D721Med (cell line): ENCODE data around the gene KCNJ6.

Source experiments
- DNase-seq: peaks from one replicate; pipeline ENCODE4 v3.0.0; 2011; ENCODE audit warnings: low spot score; ENCODE audit not compliant: insufficient read length
- FAIRE-seq: peaks from 2 replicates; lab custom pipeline; 2011; peaks lifted over from hg19 to GRCh38; lab: Jason Lieb, UNC
- TF ChIP-seq, protein P1 (sequence below): IDR thresholded peaks from 2 replicates; pipeline ENCODE4 v1.5.1; 2012; ENCODE audit warnings: mild to moderate bottlenecking, control low read depth; ENCODE audit not compliant: insufficient read depth; ENCODE audit errors: missing control alignments

KCNJ6 gene

DNA sequence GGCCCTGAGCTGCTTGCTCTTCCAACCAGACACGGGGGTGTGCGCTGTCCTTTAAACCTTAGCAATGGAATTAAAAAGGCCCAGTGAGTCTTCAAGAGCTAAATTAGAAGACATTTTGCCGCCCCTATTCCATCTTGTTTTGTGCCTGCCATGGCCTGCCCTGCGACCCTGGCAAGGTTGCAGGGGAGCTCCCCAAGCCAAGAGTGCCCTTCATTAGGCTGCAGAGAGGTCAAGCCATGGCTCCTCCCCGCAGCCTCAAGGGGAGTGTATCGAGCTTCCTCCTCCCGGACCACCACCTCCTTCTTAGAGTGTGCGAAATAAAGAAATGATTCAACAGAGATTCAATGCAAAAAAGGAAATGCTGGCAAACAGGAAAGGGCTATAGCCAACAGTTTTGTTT lies 293.5 kb downstream of the KCNJ6 start:
- DNase-seq (no peak), FAIRE-seq (no peak)
- TF ChIP-seq, protein P1, sequence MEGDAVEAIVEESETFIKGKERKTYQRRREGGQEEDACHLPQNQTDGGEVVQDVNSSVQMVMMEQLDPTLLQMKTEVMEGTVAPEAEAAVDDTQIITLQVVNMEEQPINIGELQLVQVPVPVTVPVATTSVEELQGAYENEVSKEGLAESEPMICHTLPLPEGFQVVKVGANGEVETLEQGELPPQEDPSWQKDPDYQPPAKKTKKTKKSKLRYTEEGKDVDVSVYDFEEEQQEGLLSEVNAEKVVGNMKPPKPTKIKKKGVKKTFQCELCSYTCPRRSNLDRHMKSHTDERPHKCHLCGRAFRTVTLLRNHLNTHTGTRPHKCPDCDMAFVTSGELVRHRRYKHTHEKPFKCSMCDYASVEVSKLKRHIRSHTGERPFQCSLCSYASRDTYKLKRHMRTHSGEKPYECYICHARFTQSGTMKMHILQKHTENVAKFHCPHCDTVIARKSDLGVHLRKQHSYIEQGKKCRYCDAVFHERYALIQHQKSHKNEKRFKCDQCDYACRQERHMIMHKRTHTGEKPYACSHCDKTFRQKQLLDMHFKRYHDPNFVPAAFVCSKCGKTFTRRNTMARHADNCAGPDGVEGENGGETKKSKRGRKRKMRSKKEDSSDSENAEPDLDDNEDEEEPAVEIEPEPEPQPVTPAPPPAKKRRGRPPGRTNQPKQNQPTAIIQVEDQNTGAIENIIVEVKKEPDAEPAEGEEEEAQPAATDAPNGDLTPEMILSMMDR = no peak

- no peak for FAIRE-seq
- DNase-seq = no peak
- TF ChIP-seq, protein P1 = no peak
These were observed 295.9 kb downstream of the KCNJ6 start for GRCh38 chr21:37620401-37620800.

DNA sequence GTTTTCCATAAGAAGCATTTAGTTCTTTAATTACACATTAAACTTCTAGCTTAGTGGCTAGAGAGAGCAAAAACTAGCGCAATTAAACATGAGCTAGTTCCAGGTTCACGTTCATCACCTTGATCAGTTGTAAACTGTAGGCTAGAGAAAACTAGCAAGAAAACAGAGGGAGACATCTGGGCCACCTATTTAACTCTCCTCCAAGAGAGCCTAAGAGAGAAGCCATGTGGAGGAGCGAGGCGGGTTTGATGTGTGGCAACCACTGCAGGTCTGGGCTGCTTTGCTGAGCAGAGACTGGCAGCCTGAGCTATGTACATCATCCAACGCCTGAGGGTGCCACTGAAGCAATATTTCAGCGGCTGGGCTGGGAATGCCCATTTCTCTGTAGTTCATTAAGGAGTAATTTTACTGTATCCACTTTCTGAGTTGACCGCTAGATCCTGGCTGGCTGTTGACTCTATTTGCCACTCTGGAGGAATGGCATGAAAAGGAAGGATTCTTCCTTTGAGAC lies 296.7 kb downstream of the KCNJ6 start:
- FAIRE-seq (no peak), DNase-seq (no peak)
- TF ChIP-seq, protein P1 = no peak

- no peak for FAIRE-seq
- TF ChIP-seq, protein P1 = no peak
These were observed 298.2 kb downstream of the KCNJ6 start for GRCh38 chr21:37618081-37618480.

DNA sequence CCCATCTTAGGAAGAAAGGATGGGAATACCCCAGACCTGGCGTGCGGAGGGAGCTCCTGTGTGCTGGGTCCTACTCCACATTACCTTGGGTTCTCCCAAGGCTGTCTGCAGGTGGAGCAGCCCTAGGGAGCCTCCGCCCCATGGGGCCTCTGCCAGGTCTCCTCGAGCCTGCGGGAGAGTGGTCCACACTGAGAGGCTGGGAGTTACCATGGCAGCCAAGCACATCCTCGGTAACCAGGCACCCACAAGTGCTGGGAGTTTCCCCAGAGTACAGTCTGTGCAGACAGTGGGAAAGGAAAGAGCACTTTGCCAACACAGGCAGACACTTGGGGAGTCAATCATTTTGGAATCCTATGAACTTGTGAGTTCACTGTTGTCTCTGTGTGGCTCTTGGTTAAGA lies 300.3 kb downstream of the KCNJ6 start:
- TF ChIP-seq, protein P1 = no peak
- FAIRE-seq (no peak), DNase-seq (no peak)

More at GRCh38 chr21:37618081-37618480, 298.2 kb downstream of the KCNJ6 start:
- no peak for DNase-seq

DNA sequence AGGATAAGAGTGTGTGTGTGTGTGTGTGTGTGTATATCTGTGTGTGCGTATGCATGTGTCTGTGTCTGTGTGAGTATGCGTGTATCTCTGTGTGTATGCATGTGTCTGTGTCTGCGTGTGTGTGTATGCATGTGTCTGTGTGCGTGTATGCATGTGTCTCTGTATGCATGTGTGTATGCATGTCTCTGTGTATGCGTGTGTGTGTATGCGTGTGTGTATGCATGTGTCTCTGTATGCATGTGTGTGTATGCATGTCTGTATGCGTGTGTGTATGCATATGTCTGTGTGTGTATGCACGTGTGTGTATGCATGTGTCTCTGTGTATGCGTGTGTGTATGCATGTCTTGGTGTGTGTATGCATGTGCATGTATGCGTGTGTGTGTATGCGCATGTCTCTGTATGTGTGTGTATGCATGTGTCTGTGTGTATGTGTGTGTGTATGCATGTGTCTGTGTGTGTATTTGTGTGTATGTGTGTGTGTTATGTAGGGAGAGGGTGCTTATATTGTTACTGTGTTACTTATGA lies 301.8 kb downstream of the KCNJ6 start:
- TF ChIP-seq, protein P1 = no peak
- no peak for DNase-seq
- no peak for FAIRE-seq

DNA sequence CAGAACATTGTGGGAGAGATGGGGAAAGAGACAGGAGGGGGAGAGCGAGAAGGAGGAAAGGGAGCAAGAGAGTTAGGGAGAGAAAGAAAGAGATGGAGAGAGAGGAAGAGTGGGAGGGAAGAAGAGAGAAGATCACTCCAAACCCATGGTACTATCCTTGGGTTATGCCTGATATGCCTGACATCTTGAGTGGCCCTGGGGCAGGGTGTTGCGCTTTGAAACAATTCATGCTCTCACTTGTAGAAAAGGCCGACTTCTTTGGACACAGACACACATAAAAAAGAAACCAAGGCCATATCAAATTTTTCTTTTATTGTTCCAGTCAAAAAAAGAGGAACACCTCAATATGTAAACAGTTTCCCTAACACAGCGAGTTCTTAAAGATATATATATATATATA lies 309.2 kb downstream of the KCNJ6 start:
- FAIRE-seq = no peak
- DNase-seq = no peak
- TF ChIP-seq, protein P1 = no peak
